OCI-LY3 (cell line): ENCODE data around the gene ZNF682.
"Not testable (repeated sequence)": the region's sequence is repeated elsewhere in the genome, so short reads cannot be mapped to it uniquely, and the experiment has no call there.

ENCODE experiments used
- EZH2phosphoT487 ChIP-seq: fragments of 200-600 bp; shearing (Covaris generic); IDR thresholded peaks from 2 replicates; pipeline ENCODE4 v1.6.1; 2018; ENCODE audit warnings: antibody characterized with exemption, mixed run types, low read depth
- TF ChIP-seq, protein P1 (sequence below): fragments of 200-600, 300-600 bp; sonication (generic); IDR thresholded peaks from 2 replicates; pipeline ENCODE4 v1.5.1; 2014; ENCODE audit warnings: antibody characterized with exemption, low read length, low read depth

DNA sequence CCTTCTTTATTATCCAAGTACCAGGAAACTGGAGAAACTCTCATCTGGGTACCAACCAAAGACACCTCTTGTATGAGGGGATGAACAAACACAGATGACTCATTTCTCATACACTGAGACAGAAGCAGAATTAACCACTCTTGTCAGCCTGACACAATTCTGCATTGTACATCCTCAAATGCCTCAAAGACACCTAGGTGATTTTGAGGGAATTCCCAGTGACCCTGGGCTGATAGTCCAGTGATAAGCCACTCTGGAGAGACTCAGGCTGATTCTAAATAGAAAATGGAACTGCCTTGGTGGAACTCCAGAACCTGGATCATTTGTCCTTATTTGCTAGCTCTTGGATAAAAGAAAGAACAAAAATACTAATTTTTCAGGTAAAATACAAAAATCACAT lies 19.4 kb upstream of the ZNF682 start:
- TF ChIP-seq, protein P1, sequence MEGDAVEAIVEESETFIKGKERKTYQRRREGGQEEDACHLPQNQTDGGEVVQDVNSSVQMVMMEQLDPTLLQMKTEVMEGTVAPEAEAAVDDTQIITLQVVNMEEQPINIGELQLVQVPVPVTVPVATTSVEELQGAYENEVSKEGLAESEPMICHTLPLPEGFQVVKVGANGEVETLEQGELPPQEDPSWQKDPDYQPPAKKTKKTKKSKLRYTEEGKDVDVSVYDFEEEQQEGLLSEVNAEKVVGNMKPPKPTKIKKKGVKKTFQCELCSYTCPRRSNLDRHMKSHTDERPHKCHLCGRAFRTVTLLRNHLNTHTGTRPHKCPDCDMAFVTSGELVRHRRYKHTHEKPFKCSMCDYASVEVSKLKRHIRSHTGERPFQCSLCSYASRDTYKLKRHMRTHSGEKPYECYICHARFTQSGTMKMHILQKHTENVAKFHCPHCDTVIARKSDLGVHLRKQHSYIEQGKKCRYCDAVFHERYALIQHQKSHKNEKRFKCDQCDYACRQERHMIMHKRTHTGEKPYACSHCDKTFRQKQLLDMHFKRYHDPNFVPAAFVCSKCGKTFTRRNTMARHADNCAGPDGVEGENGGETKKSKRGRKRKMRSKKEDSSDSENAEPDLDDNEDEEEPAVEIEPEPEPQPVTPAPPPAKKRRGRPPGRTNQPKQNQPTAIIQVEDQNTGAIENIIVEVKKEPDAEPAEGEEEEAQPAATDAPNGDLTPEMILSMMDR: not testable (repeated sequence)
- not testable (repeated sequence) for TF ChIP-seq EZH2phosphoT487
